Neural progenitor cell (in vitro differentiated cells): ENCODE results near the gene FYB1.

ENCODE experiments used
- CTCF ChIP-seq: fragments of 200-600 bp; sonication (generic); IDR thresholded peaks from 2 replicates; pipeline ENCODE4 v1.5.1; 2017; ENCODE audit warnings: antibody characterized with exemption, mild to moderate bottlenecking
- EZH2 ChIP-seq: fragments of 200-600 bp; sonication (generic); IDR thresholded peaks from 2 replicates; pipeline ENCODE4 v1.6.1; 2017; ENCODE audit warnings: antibody characterized with exemption, mild to moderate bottlenecking, moderate library complexity
- EZH2phosphoT487 ChIP-seq: fragments of 200-600 bp; sonication (generic); IDR thresholded peaks from 2 replicates; pipeline ENCODE4 v1.6.1; 2017; ENCODE audit warnings: antibody characterized with exemption

GRCh38 chr5:39132128-39132447 is 87.3 kb downstream of the FYB1 start:
- TF ChIP-seq CTCF: no peak
- TF ChIP-seq EZH2: no peak
- TF ChIP-seq EZH2phosphoT487: no peak
